GM12891 (cell line): Measurements from ENCODE around the gene PEPD.

Experiments
- DNase-seq: peaks from one replicate; pipeline ENCODE4 v3.0.0; 2011; ENCODE audit warnings: low spot score; ENCODE audit not compliant: insufficient read length
- FAIRE-seq: peaks from 2 replicates; lab custom pipeline; 2011; peaks lifted over from hg19 to GRCh38; lab: Jason Lieb, UNC
- PAX5 ChIP-seq: IDR thresholded peaks from 2 replicates; pipeline ENCODE4 v1.6.1; 2011; ENCODE audit warnings: low read length, moderate library complexity, mild to moderate bottlenecking; ENCODE audit not compliant: insufficient read depth, severe bottlenecking
- POLR2A ChIP-seq: IDR thresholded peaks from 2 replicates; pipeline ENCODE4 v1.6.1; 2011; ENCODE audit warnings: low read depth, low read length, control low read depth
- POLR2AphosphoS5 ChIP-seq: IDR thresholded peaks from 2 replicates; pipeline ENCODE4 v1.6.1; 2011; ENCODE audit warnings: low read depth, low read length, control low read depth
- POU2F2 ChIP-seq: IDR thresholded peaks from 2 replicates; pipeline ENCODE4 v1.6.1; 2011; ENCODE audit warnings: low read depth, mild to moderate bottlenecking, control low read depth, low read length, moderate library complexity
- SPI1 ChIP-seq: IDR thresholded peaks from 2 replicates; pipeline ENCODE4 v1.6.1; 2011; ENCODE audit warnings: low read depth, low read length, control low read depth
- TAF1 ChIP-seq: IDR thresholded peaks from 2 replicates; pipeline ENCODE4 v1.6.1; 2011; ENCODE audit warnings: low read depth, low read length, control low read depth

Gene PEPD

GRCh38 chr19:33444562-33445441 lies 76.8 kb downstream of the PEPD start:
- DNase-seq (no peak), FAIRE-seq (no peak)
- no peak for TF ChIP-seq POU2F2
- TF ChIP-seq PAX5: no peak
- no peak for TF ChIP-seq POLR2AphosphoS5
- no peak for TF ChIP-seq POLR2A
- no peak for TF ChIP-seq SPI1
- no peak for TF ChIP-seq TAF1

DNA sequence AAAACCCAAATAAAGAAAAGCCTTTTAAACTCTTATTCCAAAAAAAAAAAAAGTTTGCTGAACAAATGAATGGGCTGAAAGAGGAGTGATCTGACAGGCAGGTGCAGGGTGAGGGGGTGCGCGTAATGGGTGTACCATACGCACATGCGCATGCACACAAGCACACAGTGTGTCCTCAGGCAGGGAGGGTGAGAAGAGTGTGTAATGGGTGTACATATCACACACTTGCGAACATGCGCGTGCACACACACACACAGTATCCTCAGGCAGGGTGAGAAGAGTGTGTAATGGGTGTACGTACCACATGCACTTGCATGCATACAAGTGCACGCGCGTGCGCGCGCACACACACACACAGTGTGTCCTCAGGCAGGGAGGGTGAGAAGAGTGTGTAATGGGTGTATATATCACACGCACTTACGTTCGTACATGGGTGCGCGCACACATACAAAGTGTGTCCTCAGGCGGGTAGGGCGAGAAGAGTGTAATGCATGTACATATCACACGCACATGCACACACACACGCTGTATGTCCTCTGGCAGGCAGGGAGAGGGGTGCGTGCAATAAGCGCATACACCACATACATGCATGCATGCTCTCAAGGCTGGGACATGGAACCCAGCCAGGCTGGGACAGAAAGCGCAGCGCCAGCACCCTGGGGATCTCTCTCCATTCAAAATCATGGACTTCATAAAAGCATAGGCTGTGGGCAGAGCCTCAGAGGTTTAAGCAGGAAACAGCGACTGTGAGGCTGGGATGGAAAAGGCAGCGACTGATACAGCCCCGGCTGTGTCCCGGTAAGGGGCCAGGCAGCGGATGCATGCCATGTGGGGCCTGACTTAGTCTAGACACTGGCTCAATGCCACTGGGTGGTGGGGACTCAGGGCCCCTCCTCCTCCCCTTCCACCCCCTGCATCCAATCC lies 77.7 kb downstream of the PEPD start:
- FAIRE-seq (peak; percentile 20), DNase-seq (no peak)
- no peak for TF ChIP-seq POLR2A
- no peak for TF ChIP-seq POLR2AphosphoS5
- TF ChIP-seq TAF1: no peak
- no peak for TF ChIP-seq POU2F2
- no peak for TF ChIP-seq PAX5
- TF ChIP-seq SPI1: no peak

DNA sequence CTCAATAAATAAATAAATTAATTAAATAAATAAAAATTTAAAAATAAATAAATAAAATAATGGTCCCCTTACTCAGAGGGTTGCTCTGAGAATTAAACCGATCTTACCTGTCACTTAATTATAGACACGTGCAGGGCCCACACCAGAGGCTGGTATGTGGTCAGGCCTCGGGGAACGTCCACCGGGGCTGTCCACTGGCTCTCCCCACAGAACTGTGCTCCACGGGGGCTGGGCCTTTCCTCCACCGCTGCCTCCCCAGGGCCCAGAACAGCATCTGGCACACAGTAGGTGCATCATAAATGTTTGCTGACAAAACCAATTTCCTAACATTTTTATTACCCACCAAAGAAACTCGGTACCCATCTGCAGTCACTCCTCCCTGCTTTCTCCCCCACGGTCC lies 78.9 kb downstream of the PEPD start:
- FAIRE-seq (no peak), DNase-seq (no peak)
- TF ChIP-seq TAF1 (no peak), POLR2AphosphoS5 (no peak), POLR2A (no peak), POU2F2 (no peak), SPI1 (no peak), PAX5 (no peak)

DNA sequence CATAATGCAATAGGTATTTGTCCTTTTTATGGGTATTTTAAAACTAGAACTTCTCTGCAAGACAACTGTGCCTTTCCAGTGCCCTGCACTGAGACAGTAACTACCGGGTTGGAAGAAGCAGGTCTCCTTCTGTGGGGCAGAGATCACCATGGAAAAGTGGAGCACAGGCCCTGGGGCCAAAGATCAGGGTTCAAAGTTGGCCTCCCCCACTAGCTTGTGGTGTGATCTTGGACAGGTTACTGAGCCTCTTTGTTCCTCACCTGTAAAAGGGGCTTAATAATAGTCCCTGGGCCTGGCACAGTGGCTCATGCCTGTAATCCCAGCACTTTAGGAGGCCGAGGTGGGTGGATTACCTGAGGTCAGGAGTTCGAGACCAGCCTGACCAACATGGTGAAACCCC lies 79.8 kb downstream of the PEPD start:
- no peak for FAIRE-seq
- no peak for TF ChIP-seq POU2F2
- TF ChIP-seq SPI1: no peak
- no peak for TF ChIP-seq POLR2AphosphoS5
- TF ChIP-seq TAF1: no peak
- TF ChIP-seq PAX5: no peak
- TF ChIP-seq POLR2A: no peak
- DNase-seq: no peak

- DNase-seq: no peak
These were observed 80.3 kb downstream of the PEPD start for GRCh38 chr19:33441277-33441699.

DNA sequence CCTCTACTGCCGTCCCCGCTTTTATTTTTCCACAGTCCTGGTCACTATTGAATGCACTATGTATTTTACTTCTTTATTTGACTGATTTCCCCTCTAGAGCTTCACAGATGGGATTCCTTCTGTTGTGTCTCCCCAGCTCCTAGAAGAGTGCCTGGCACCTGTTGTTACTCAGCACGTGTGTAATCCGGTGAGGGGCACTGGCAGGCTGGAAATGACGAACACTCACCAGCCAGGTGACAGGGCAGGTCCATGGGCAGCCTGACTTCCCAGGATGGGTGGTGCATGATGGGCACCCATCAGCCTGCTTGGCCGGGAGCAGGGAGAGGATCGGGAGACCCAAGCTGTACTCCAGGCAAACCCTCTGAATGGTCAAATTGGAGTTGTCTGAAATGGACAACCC lies 80.9 kb downstream of the PEPD start:
- FAIRE-seq (no peak), DNase-seq (no peak)
- TF ChIP-seq POLR2A (no peak), SPI1 (no peak), POU2F2 (no peak), POLR2AphosphoS5 (no peak), TAF1 (no peak), PAX5 (no peak)

More at GRCh38 chr19:33441277-33441699, 80.3 kb downstream of the PEPD start:
- no peak for FAIRE-seq
- TF ChIP-seq SPI1 (no peak), TAF1 (no peak), POU2F2 (no peak), POLR2A (no peak), PAX5 (no peak), POLR2AphosphoS5 (no peak)

- DNase-seq: no peak
- TF ChIP-seq TAF1 (no peak), POU2F2 (no peak), SPI1 (no peak), POLR2AphosphoS5 (no peak), PAX5 (no peak), POLR2A (no peak)
- FAIRE-seq: no peak
These were observed 81.3 kb downstream of the PEPD start for GRCh38 chr19:33440241-33440640.

DNA sequence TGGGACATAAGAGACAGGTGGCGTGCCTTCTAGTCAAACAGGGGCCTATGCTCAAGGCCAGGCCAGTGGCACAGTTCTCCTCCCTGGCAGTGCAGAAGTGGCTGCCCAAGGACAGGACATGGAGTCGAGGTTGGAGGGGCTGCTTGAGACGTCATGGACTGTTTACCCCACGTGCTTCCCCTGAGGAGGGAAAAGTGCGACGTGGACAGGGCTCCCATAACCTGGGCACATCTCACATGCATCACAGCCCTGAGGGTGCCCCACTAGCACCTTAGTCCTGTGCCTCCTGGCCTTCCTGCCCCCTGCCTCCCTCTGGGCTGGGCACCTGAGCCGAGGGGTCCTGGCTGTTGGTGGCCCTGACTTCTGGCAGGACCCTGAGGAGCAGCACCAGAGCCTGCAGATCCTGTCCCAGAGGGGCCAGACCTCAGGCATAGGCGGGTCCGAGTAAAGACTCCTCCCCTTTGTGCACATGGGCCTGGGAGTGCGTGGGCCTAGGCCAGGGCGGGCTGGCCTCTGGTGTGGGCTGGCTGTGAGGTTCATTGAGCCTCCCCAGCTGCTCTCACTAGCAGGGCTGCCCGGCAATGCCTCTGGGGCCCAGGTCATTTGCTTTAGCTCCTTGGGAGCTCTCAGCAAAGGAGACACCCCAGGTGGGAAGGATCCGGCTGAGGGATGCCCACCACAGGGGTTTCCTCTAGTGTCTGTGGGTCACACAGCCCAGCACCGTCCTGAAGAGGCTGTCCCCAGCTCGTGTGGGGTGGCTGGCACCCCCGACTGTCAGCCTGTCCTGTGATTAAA lies 82.4 kb downstream of the PEPD start:
- DNase-seq (no peak), FAIRE-seq (no peak)
- TF ChIP-seq POU2F2 (no peak), TAF1 (no peak), POLR2A (no peak), SPI1 (no peak), PAX5 (no peak), POLR2AphosphoS5 (no peak)
